GM21576 (cell line): ENCODE measurements around the gene DLG5.

Experiments
- ATAC-seq: cut with Tn5 transposase; IDR thresholded peaks from one replicate; pipeline ENCODE4 v1.9.1; 2021; ENCODE audit warnings: mild to moderate bottlenecking, moderate library complexity; ENCODE audit not compliant: unreplicated experiment

Gene DLG5

DNA sequence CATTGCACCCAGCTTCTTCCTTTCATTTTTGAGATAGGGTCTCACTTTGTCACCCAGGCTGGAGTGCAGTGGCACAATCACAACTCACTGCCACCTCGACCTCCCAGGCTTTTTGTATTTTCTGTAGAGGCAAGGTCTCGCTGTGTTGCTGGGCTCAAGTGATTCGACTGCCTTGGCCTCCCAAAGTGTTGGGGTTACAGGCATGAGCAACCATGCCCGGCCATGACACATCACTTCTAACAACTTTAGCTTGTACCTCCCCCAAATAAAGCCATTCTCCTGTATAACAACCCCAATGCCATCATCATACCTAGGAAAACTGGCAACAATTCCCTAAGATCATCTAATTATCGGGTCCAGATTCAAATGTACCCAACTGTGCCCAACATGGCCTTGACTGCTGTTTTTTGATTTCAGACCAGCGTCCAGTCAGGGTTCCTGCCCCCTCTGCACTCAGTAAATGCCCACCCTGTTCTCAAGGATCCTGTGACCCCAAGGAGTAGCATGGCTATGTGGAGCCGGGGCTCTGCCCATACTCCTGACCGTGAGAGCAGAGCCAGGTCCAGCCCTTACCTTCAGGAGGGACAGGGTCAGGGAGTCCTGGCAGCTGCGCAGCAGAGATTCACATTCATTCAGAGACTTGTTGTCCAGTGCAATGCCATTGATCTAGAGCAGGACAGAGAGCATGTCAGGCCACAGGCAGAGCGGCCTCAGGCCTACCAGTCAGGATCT, 102.6 kb downstream of the DLG5 start:
- no peak for ATAC-seq

DNA sequence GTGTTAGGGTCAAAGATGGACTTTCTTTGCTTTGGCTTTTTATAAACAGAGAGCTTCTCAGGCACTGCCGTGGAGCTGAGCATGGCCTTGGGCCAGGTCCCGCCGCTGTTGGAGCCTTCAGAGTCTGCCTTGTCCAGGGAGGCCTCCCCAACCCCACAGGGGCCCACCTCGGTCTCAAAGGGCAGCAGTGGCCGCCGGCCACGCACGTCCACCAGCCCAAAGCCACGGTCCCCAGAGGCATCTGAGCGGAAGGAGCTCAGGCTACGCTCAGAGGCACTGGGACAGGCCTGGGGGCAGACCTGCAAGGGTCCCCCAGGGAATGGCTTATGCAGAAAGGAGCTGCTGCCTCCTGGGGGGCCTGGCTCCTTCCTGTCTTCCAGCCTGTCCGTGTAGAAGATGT, 105.0 kb downstream of the DLG5 start:
- ATAC-seq = no peak

DNA sequence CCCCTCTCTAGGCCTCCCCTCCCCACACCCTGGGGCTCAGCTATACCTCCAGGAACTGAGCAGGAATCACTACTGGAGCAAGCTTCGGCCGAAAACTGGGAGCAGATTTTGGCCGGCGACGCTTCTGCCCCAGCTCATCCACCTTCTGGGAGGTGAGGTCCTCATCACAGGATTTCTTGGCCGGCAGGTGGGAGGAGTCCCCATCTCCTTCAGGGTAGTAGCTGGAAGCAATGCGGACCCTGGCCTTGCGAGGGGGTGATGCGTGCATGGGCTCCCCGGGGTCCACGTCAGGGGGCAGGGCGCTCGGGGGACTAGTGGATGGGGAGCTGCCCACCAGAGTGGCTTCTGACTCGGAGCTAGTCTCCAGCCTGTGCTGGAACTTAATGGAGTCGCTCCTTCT, 105.5 kb downstream of the DLG5 start:
- ATAC-seq = no peak

DNA sequence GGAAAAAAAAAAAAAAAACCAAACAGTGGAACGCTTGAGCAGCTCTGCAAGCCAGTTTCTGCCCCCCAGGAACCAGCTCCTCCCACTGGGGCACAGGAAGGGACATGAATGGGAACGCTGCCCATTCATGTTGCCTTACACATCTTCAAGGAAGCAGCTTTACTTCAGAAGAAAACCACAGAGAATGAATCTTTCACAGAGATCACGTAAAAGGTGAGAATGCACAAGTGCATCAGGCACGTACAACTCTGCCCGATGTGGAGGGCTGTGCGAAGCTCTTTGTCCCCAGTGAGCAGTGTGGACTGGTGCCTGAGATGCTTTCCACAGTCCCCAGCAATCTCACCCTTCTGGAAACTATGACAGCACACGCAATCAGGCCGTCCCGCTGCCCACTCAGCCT, 106.2 kb downstream of the DLG5 start:
- no peak for ATAC-seq

DNA sequence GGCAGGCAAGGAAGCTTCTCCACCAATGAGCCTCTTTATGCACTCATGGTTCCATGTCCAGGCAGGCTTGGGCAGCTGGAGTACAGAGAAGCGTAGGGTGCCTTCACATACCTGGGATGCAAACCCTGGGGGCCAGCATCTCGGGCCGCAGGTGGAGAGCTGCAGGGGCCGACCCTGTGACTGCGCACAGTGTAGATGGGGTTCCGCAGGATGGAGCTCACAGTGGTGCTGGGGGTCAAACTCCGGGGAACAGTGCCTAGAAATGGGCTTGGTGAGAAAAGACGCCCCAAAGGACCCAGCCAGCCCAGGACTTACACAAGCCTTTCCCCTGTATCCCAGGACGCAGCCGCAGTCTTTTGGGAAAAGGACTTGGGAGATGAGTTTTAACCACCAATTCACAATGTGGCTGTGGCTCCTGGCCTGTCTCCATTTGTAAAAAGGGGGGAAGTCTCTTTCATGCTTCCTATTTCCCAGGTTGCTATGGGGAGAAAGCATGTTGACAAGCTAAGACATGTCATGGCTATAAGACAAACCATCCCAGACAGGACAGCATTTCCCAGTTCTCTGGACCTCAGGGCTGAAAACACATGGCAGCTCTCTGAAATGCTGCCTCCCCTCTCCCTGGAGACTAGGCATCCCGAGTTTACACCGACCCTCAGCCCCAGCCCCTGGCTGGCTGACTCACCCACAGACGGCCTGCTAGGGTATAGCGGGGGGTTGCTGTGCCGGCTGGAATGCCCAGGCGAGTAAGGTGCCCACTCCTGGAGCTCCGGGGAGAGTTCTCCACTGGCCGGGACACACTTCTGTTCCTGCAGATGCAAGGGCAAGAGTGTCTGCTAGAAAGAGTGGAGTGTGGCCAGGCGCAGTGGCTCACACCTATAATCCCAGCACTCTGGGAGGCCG, 107.1 kb downstream of the DLG5 start:
- ATAC-seq = no peak

DNA sequence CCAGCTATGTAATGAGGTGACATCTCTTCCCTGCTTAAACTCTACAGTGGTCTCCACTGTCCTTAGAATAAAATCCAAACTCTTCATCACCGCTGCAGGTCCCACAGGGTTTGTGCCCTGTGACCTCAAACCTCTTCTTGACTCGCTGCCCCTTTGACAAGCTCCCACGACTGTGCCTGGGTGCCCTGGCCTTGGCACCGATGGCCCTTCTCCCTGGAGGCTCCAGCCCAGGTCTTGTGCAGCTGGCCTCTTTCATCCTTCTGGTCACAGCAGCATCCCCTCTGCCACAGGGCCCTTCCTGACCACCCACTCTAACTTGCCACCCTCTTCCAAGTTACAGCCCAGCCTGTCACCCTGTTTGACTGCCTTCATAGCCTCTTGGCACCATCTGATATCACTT, 108.2 kb downstream of the DLG5 start:
- no peak for ATAC-seq

DNA sequence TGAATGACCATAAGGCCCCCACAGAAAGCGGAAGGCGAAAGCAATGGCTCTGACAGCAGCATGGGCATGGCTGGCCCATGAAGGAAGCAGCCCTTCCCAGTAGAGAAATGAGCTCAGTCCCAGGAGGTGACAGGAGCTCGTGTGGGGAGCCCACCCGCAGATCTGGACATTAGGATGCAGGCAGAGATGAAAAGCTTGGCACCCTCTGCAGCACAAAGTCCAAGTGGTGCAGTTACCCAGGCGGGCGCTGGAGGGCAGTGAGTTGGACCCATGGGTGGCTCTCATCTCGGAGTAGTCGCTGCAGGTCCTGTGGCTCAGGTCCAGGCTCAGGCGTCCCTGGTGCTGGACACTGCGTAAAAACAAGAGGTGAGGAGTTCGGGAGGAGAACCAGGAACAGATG, 109.0 kb downstream of the DLG5 start:
- no peak for ATAC-seq

DNA sequence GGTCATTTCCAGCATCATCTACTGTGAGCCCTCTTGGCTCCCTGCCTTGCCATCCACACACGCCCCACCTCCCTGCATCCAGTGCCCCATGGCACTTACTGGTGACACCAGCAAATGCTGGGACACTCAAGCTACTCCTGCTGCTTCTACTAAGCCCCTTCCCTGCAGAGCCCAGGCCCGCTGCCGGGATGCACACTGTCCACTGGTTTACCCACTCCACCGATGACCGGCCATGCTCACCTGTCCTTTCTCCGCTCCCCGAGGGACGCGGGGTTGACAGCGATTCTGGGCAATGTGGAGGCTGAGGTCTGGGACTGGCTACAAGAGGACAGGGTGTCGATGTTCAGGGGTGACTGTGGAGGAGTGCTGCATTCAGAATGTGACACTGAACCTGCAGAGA, 110.2 kb downstream of the DLG5 start:
- ATAC-seq = no peak

DNA sequence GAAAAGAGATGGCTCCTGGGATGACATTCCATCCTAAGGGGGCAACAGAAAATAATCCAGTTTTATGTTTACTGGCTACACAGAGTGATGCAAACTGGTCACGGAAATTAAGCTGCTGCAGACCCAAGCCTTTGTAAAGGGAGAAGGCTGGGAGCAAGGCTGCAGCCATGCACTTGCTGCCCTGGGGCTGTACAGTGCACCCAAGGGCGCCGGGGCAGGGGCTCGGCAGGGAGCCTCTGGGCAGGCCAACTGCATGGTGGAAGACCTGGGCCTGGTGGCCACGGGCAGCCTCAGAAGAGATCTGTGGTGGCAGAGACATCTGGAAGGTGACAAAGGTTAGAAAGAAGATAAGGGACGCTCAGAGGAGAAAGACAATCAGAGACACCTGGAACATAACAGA, 113.8 kb downstream of the DLG5 start:
- ATAC-seq = no peak

DNA sequence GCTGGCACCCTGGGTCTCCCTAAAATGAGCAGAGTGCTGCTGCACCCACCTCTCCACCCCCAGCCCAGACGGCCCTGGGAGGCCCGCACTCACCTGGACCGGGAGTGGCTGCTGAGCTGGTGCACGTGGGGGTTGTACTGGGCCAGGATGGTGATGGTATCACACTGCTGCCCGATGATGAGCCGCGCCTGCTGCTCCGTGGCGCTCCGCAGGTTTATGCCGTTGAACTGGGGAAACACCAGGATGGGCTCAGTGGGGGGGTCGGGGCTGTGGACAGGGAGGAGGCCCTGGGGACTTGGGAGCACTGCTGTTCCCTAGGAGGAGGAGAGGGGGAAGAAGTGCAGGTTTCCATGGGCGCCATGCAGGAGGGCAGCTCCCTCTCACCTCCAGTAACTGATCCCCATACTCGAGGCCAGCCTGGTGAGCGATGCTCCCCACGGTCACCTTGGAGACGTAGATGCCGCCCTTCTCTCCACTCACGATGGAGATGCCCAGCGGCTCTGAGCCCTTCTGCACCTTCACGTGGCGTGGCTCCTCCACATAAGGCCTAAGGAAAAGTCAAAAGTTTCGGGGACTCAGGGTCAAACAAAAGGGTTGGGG, 114.6 kb downstream of the DLG5 start:
- ATAC-seq = no peak

DNA sequence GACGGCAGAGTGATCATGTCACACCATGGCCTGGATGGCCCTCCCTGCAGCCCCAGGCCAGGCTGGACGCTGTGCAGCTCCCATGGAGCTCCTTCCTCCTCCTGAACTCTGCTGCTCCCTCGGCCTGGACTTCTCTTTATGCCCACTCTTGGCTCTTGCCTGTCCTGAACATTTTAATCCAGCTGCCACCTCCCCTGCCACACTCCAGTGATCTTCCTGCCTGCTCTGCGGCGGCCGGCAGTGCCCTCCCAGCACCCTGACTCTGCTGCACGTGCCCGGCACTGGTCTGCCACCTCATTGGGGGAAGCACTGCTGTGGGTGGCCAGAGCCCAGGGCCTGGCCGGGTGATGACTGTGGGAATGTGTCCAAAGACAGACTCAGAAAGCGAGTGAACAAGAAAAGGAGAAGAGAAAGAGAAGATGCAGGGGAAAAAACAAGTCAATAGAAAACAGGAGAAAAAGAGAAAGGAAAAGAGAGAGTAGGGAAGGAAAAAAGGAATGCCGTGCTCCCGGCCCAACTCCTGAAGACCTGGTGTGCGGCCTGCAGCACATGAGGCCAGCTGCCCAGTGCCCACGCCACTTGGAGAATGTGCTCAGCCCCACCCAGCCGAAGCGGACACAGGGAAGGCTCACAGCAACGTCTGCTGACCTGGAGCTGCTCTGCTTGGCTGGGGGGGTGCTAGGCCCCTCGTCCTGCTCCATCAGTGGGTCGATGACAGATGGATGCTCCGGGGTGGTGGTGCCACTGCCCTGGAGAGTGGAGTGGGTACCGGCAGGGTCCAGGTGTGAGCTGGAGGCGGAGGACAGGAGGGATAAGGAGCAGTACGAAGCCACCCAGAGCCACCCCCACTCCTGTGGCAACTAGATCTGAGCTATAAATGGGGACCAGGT, 115.9 kb downstream of the DLG5 start:
- no peak for ATAC-seq

DNA sequence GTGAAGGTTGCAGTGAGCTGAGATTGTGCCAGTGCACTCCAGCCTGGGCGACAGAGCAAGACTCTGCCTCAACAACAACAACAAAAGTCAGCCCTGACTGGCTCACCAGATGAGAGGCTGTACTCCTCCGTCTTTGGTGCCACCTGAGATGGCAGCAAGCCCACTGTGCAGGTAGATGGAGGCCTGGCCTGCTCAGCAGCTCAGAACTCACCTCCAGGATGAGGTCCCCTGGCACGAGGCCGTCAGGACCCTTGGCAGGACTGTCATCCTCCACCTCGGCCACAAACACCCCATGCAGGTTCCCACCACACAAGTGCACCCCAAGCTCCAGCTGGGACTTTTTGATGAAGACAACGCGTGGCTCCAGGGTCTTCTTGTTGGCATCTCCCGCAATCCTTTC, 117.2 kb downstream of the DLG5 start:
- ATAC-seq = no peak

DNA sequence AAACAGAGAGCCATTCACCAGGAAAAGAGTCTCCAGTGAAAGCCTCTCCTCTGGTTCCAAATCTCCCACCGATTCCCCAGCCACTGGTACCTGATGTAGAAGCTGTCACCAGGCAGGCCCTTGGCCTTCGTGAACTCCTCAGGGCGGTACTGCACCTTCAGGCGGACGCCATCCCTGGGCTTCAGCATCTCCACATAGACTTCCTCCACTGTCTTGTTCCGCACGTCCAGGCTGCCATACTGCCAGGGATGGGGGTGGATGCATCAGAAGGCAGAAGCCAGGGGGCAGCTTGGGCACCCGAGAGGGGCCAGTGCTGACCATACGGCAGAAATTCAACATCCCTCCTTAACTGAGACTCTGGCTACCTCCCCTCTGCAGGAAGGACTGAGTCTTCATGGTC, 118.8 kb downstream of the DLG5 start:
- ATAC-seq = no peak

DNA sequence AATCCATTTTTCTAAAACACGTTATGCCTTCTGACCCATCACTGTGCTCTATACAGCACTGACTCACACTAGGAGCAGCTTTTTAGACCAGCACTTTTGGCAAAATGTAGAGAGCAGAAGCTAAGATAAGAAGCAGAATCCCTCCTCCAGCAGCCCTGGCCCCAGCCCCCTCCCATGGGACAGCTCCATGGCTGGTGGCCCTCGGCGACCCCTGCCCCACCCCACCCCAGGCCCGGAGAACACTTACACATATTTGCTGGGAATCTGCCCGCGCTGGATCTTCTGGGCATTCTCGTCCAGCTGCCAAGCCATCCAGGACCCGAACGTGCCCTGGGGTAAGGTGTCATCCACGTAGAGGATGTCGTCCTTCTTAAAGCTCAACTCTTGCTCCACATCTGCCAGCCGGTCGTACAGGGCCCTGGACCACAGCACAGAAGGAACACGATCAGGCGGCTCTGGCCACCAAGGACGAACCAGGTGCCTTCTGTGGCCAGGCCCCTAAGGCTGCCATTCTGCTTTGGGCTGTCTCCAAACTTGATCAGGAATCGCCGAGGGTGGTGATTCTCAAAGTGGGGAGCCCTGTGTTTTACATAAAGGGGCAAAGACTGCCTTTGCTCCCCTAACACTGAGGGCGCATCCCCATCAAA, 119.9 kb downstream of the DLG5 start:
- ATAC-seq = no peak

DNA sequence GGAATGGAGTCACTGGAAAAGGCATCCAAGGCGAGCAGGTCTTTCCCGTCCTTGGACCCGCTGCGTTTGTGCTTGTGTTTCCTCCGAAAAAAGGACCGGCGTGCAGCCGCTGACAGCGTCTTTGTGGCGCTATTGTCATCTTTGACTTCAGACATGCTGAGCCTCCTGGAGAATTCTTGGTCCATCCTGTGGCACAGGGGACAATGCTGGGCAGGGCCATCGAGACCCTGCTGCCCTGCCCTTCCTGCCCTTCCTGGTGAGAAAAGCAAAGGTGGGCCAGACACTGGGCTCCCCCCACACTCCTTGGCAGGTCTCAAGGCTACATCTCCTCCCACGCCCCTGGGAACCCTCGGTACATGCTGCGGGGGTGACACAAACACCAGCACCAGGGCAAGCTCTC, 120.9 kb downstream of the DLG5 start:
- no peak for ATAC-seq

DNA sequence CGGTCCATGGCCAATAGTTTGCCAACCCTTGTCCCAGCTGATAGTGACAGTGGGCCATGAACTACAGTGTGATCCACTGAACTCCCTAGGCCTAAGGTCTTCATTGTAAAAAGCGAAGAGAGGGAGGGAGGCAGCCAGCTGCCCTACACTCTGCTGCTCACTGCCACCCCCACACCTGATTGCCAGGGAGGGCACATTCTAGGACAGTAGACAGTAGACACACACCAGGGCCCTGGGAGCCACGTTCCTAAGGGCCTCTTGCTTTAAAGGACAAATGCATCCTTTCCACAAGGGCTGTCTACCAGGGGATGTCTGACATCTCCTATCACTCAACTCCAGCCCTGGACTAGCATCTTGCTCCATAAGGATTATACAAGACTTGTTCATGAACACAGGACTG, 122.2 kb downstream of the DLG5 start:
- ATAC-seq = no peak

DNA sequence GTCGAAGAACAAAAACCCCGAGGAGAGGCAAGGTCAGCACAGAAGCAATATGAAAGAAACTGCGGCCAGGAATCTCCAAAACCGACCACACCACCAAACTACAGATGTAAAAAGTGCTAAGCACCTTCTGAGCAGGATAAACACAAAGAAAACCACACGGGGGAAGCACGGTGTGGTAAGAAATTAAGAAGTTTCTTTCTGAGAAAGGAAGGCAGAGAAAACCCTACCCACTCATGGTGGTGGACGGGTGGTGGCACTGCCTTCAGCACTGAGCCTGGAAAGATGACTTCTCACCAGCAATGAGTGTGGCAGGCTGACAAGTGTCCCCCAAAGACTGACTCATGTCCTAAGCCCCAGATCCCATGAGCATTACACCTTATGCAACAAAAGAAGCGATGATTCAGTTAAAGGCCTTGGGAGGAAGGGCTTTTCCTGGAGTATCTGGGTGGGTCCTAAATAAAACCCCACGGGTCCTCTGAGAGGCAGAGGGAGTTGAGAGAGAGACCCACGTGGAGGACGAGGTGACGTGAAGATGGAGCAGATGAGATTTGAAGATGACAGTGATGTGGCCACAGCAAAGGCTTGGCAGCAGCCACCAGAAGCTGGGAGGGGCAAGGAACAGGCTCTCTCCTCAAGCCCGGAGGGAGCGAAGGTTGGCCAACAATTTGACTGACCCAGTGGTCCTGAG, 124.9 kb downstream of the DLG5 start:
- peak; percentile 69 for ATAC-seq

DNA sequence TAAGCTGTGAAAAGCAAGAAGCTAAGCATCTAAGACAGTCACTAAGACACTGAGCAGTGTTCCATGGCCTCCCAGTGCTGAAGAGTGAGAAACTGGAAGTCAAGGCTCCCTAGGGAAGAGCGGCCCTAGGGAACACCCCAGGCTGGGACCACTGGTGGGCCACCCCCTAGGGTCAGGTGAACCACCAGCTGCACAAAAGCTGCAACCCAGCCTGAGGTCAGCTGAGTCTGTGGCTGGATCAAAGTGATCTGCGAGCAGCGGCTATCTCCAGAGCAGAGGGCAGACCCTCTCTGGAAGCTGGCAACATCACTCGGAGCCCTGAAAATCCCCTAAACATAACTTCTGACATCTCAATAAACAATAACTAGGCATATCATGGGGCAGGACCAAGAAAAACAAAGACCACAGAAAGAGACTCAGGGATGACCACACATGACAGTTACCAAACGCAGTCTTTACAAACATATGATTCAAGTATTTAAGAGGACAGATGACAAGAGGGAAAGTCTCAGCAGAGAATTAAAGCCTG, 125.8 kb downstream of the DLG5 start:
- ATAC-seq = no peak

DNA sequence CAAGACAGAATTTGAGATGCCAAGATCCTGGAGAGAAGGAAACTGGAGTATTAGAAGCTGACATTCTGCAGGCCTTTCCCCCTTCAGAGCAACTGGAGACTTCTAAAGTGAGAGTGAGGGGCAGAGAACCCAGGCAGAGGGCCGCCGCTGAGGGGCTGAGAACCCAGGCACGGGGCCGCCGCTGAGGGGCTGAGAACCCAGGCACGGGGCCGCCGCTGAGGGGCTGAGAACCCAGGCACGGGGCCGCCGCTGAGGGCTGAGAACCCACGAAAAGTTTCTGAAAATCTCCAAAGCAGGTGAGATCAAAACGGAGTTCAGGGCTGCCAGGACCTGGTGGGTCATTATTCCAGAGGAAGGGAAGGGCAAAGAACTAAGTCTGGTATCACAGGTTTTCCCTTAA, 126.2 kb downstream of the DLG5 start:
- no peak for ATAC-seq

DNA sequence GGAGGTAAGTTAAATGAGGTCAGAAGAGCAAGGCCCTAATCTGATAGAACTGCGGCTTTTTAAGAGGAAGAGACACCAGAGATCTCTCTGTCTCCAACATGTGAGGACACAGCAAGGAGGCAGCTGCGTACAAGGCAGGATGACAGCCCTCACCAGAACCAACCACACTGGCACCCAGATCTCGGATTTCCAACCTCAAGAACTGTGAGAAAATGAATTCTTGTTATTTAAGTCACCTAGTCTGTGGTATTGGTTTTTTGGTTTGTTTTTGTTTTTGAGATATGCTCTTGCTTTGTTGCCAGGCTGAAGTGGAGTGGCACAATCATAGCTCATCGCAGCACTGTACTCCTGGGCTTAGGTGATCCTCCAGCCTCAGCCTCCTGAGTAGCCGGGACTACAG, 127.2 kb downstream of the DLG5 start:
- ATAC-seq = no peak
